ENCODE data around the gene NDUFB7.

GRCh38 chr19:14550201-14550754 is 21.6 kb downstream of the NDUFB7 start:
- TF ChIP-seq EGR1 (IDR thresholded peaks at IDR 0.05) (no peak), RAD21 (IDR thresholded peaks at IDR 0.05; ENCODE audit: low read depth) (no peak), CEBPB (IDR thresholded peaks at IDR 0.05) (no peak), EP300 (IDR thresholded peaks at IDR 0.05; ENCODE audit: borderline replicate concordance) (no peak), CREB1 (IDR thresholded peaks at IDR 0.05; ENCODE audit: low read depth) (no peak), FOXM1 (IDR thresholded peaks at IDR 0.05; ENCODE audit: borderline replicate concordance, low read depth) (no peak), TAF1 (IDR thresholded peaks at IDR 0.05; ENCODE audit: low read depth) (no peak), NFIC (IDR thresholded peaks at IDR 0.05) (no peak)
- TF ChIP-seq, protein P1, sequence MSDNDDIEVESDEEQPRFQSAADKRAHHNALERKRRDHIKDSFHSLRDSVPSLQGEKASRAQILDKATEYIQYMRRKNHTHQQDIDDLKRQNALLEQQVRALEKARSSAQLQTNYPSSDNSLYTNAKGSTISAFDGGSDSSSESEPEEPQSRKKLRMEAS (IDR thresholded peaks at IDR 0.05), result no peak
- TF ChIP-seq, protein P2, sequence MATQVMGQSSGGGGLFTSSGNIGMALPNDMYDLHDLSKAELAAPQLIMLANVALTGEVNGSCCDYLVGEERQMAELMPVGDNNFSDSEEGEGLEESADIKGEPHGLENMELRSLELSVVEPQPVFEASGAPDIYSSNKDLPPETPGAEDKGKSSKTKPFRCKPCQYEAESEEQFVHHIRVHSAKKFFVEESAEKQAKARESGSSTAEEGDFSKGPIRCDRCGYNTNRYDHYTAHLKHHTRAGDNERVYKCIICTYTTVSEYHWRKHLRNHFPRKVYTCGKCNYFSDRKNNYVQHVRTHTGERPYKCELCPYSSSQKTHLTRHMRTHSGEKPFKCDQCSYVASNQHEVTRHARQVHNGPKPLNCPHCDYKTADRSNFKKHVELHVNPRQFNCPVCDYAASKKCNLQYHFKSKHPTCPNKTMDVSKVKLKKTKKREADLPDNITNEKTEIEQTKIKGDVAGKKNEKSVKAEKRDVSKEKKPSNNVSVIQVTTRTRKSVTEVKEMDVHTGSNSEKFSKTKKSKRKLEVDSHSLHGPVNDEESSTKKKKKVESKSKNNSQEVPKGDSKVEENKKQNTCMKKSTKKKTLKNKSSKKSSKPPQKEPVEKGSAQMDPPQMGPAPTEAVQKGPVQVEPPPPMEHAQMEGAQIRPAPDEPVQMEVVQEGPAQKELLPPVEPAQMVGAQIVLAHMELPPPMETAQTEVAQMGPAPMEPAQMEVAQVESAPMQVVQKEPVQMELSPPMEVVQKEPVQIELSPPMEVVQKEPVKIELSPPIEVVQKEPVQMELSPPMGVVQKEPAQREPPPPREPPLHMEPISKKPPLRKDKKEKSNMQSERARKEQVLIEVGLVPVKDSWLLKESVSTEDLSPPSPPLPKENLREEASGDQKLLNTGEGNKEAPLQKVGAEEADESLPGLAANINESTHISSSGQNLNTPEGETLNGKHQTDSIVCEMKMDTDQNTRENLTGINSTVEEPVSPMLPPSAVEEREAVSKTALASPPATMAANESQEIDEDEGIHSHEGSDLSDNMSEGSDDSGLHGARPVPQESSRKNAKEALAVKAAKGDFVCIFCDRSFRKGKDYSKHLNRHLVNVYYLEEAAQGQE (IDR thresholded peaks at IDR 0.05; ENCODE audit: low read depth), result no peak

All from Ishikawa (cell line).